Measurements from ENCODE around the gene SCN9A. TPM values are rescaled to one million over a fixed set of nuclear protein-coding genes. Genes with fewer than 3 reads are reported as not detected.

The SCN9A gene
- total and polyA plus RNA-seq, 2 of the 4 experiments (the other 2 are of a cell fraction): 40.1 to 135 TPM

GRCh38 chr2:166365803-166366420 is 9.8 kb downstream of the SCN9A start:
- H2BK15ac ChIP-seq (ENCODE audit: low read depth, low read length): no peak overlapping the region; the same call in 2 of the 3 replicates
- peak overlapping the region in 1 of 2 experiments; percentile 23; a peak in 1 of 4 replicates for H4K8ac ChIP-seq (ENCODE audit: low read depth in 2 of 2, low read length in 2 of 2)
- H3K18ac ChIP-seq (ENCODE audit: low read depth, low read length): no peak overlapping the region
- no peak overlapping the region for H3K4ac ChIP-seq (ENCODE audit: low read depth, low read length)
- no CpG with 5 or more reads among the region's 6 CpGs for WGBS, 2 experiments (ENCODE audit: extremely low coverage in 2 of 2, insufficient read length in 1 of 2)
- H3K27me3 ChIP-seq (ENCODE audit: control insufficient read depth, insufficient read depth, low read length): no peaks in the 10 kb centered on the region
- no peaks in the 10 kb centered on the region for H3K9me3 ChIP-seq (ENCODE audit: control insufficient read depth, insufficient read depth, low read length)
- H3K9ac ChIP-seq (ENCODE audit: low read depth, low read length): no peak overlapping the region
- CTCF ChIA-PET: no interaction called here
- TF ChIP-seq SMC3 (IDR thresholded peaks at IDR 0.05; ENCODE audit: low read depth, low read length): no peak
- no peak for TF ChIP-seq RCOR1 (IDR thresholded peaks at IDR 0.05; ENCODE audit: insufficient replicate concordance, low read length)
- no peak for TF ChIP-seq USF2 (IDR thresholded peaks at IDR 0.05; ENCODE audit: low read depth, low read length)
- H3K14ac ChIP-seq (replicated peaks; ENCODE audit: low read depth, low read length): no peak overlapping the region
- H3K4me2 ChIP-seq (ENCODE audit: low read depth, low read length): no peak overlapping the region
- DNase-seq (no peak), ATAC-seq (ENCODE audit: low read depth) (no peak)
- no peak overlapping the region for H2AK9ac ChIP-seq (replicated peaks; ENCODE audit: low read depth, low read length, poor library complexity)
- no peak overlapping the region for H2AFZ ChIP-seq (replicated peaks; ENCODE audit: low read length, poor library complexity)
- H3K79me1 ChIP-seq (ENCODE audit: low read depth in 1 of 2, low read length in 2 of 2): peaks cover 7 to 34% of the 10 kb centered on the region in 2 experiments
- no peak overlapping the region for H3K23ac ChIP-seq (ENCODE audit: low read depth, low read length)
- intact Hi-C loops (cut with micrococcal nuclease) (no loop called here), dilution Hi-C loops (cut with HindIII; ENCODE audit: low sequenced_read_pairs, unreplicated experiment) (no loop called here), in situ Hi-C loops (cut with MboI; ENCODE audit: low sequenced_read_pairs) (no loop called here)
- no peak overlapping the region for H2BK120ac ChIP-seq (ENCODE audit: low read depth, low read length)
- H4K5ac ChIP-seq (ENCODE audit: low read depth, low read length): peak overlapping the region; percentile 35; the same call in 1 of the 2 replicates
- H2BK5ac ChIP-seq (ENCODE audit: low read depth, low read length, poor library complexity, severe bottlenecking): no peak overlapping the region
- H3K9me1 ChIP-seq (ENCODE audit: insufficient read depth, low read length): no peaks in the 10 kb centered on the region
- peaks cover 2% of the 10 kb centered on the region; the same call in 1 of the 2 replicates for H3K4me1 ChIP-seq (ENCODE audit: control insufficient read depth, insufficient read depth, low read length)
- H4K20me1 ChIP-seq (ENCODE audit: insufficient read depth, low read length): no peaks in the 10 kb centered on the region
- no peak overlapping the region for H2AK5ac ChIP-seq (ENCODE audit: low read depth, low read length)
- no peak overlapping the region; the same call in 1 of the 2 replicates for H3K27ac ChIP-seq (ENCODE audit: insufficient read depth, low read length)
- H2BK20ac ChIP-seq (ENCODE audit: low read depth, low read length): no peak overlapping the region
- no TSS peak for BruUV-seq (replicated peaks)
- no peaks in the 10 kb centered on the region for H3K36me3 ChIP-seq (ENCODE audit: control insufficient read depth, insufficient read depth, low read length)
- POLR2A ChIA-PET (ENCODE audit: unreplicated experiment): no interaction called here
- H4K91ac ChIP-seq (ENCODE audit: insufficient read depth, low read depth, low read length): 0 out of 2 replicates have a peak overlapping the region, but pooled peaks have one; percentile 21
- H3K56ac ChIP-seq (ENCODE audit: extremely low read depth, insufficient read depth, low read length): no peak overlapping the region
- no peak overlapping the region for H3K4me3 ChIP-seq (ENCODE audit: insufficient read depth, low read depth, low read length)
